AML-193 (cell line): ENCODE data around the gene SYT7.
"Not testable (repeated sequence)": the region's sequence is repeated elsewhere in the genome, so short reads cannot be mapped to it uniquely, and the experiment has no call there.

Experiments
- DNase-seq, 2 experiments: peaks; one replicate each; lab custom pipeline; 2025; lab: John Stamatoyannopoulos, UW

SYT7 gene, protein sequence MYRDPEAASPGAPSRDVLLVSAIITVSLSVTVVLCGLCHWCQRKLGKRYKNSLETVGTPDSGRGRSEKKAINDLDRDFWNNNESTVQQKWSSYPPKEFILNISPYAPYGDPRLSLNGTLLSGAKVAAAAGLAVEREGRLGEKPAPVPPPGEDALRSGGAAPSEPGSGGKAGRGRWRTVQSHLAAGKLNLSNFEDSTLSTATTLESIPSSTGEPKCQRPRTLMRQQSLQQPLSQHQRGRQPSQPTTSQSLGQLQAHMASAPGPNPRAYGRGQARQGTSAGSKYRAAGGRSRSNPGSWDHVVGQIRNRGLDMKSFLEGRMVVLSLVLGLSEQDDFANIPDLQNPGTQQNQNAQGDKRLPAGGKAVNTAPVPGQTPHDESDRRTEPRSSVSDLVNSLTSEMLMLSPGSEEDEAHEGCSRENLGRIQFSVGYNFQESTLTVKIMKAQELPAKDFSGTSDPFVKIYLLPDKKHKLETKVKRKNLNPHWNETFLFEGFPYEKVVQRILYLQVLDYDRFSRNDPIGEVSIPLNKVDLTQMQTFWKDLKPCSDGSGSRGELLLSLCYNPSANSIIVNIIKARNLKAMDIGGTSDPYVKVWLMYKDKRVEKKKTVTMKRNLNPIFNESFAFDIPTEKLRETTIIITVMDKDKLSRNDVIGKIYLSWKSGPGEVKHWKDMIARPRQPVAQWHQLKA

DNA sequence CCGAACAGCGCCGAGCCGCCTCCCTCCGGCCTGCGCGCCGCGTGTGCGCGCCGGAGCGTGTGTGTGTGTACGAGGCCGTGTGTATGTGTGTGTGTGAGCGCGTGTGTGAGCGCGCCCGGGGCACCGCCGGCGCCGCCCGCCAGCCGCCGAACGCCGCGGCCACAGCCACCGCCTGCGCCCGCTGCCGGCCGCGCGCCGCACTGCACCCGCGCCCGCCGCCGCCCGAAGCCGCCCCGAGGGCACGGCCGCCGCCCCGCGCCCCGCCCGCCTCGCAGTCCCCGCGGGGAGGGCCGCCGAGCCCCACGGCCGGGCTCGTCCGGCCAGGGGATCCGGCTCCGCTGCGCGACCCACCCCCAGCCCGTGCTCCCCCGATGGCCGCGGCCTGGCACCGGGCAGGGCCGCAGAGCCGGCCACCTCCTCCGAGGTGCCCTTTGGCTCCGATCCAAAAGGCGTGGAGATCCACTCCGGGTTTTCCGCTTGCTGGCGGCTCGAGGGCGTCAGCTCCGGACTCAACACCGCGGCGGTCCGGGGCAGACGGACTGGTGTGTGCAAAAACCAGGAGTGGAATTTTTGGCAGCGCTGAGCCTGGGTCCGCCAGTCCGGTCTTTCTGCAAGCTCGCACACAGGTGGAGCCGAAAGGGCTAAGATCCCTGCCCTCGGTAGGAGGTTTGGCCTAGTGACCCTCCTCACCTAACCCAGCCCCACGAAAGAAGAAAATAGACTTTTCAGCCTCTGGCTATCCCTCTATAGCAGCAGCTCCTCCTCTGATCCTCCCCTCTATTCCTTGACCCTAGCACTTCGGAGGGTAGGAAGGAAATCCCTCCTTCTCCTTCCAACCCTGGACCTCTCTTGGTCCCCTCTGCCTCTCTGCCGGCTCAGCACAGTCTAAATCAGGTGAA is at the start of gene SYT7:
SYT7 (minus strand) TSS at position 47 of the 899 bp plus-strand sequence. CDS start 256 bp downstream, outside the sequence.
- peak; percentile 77 to 82 for DNase-seq

DNA sequence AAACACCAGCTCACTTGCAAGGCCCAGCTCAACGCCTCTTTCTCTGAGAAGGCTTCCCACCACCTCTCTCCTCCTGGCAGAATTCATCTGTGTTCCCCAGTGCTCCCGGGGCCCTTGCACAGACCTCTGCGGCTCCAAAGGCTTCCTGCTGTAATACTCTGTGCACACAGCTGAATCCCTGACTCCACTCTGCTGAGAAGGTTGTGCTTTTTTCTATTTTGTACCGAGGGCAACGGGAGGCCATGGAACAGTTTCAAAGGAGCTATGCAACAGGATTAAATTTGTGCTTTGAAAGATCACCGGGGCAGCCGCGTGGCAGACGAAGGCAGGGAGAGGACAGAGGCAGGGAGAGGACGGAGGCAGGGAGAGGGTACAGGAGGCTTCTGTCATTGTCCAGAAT is 49.2 kb upstream of the SYT7 start:
- no peak for DNase-seq

DNA sequence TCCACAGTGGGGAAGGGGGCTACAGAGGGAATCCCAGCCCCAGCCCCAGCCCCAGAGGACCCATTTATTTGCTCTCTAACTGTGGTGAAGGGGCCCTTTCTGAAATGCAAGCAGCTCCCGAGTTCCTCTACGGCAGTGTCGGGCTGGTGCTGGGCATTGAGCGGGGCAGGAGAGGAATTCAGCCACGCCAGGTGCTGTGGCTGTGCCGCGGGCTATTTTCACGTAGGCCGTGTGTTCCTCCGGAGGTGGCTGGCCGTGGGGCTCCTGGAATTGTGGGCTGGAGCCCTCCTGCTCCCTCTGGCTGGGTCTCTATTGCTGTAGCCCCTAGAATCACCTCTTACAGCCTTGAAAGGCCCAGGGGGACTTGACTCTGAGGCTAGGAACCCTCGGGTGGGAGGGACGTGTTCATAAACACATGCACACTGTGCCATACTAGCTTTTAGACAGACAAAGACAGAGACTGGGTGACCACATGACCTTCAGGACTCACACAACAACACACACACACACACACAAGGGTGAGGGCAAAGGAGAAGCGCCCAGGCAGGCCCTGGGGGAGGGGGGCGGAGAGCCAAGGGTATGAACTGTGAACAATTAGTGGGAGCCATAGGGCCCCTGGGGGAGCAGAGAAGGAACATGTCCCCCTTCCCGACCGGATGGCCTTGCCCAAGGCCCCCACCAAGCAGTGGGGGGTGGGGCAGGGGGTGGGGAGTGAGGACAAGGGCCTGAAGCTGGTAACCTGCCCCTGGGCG is 48.4 kb upstream of the SYT7 start:
- DNase-seq, result no peak

DNA sequence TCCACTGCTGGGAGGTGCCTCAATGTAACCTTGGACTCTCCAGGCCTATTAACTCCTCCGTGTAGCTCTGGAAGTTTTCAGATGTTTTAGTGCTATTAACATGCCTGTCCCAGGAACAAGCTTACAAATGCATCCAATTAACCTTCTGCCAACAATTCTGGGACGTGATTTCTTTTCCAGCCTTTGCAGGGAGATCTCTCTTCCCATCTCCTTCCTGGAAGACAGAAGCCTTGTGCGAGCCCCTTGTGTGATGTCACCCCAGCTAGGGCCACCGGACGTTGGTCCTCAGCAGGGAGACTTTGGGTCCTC is 47.7 kb upstream of the SYT7 start:
- DNase-seq, result no peak

DNA sequence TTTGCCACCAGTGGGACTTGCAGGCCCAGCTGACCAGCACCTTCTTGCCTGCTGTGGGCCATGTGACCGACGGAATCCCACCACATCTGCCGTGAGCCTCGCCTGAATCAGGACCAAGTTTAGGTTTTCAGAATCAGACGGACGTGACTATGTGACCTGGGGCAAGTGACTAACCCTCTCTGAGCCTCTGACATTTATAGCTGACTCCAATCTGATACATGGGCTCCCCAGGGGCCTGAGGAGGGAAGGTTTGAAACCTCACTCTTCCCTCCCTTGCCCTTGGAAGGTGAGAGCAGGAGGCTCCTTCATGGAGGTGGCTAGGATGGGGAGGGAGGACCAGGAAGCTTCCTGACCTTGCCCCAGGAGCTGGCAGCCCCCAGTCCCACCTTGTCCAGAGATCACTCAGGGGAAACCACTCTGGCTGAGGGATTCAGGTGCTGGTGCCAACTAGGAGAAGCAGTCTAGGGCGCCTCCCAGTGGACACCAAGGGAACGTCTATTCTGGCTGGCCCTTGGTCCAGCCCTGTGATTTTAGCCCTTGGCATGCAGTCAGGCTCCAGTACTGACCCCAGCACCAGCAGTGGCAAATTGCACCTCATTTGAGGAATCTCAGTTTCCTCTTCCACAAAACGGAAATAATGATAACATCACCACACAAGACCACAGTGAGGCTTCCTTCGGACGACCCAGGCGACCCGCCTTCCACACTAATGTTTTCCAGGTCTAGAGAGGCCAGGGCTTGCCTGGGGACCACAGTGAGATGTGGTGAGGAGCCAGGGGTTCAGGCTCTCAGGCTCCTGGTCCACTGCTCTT is 47.2 kb upstream of the SYT7 start:
- peak; percentile 23 for DNase-seq

DNA sequence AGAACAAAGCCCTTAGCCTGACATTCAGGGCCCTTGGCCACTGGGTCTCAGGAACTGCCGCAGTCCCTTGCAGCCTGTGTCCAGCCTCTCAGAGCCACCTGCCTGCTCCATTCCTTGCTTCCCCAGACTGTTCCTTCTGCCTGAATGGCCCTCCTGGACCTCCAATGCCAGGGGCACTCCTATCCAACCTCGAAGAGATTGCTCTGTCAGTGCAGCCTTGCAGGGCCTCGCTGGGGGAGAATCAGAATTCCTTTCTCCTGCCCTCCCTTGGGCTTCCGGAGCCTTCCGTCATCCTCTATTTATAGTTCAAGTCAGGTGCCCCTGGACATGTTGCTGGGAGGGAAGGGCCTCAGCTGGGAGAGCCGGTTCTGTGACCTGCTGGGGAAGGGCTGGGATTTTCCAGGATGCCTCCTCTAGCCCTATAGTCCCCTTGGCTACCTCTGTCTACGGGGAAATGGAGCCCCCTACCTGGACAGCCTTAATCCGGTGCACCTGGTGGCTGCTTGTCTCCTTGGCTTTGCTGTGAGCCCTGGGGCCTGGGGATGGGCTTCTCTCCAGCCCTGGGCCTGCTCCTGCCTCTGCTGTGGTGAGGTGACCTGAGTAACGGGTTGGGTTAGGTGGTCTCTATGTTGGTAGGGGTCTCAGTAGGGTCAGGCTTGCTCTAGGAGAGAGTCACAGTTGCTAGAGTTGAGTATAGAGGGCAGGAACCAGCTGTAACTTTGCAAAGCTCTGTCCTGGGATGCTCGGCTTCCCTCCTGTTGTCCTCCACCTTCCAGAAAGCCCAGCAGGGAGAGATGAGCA is 45.9 kb upstream of the SYT7 start:
- DNase-seq, result no peak

DNA sequence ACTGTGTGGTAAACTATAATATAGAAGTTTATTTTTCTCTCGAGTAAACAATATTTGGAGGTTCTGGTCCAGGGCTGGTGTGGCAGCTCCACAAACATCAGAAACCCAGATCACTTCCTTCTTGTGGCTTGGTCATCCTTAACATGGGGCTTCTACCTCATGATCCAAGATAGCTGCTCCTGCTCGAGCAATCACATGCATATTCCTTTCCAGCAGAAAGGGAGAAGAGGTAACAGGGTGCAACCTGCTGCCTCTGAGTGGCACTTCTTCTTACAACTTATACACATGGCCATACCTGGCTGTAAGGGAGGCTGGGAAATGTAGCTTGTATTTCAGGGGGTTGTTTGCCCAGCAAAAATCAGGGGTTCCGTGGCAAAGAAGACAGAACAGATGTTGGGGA is 44.6 kb upstream of the SYT7 start:
- no peak for DNase-seq

DNA sequence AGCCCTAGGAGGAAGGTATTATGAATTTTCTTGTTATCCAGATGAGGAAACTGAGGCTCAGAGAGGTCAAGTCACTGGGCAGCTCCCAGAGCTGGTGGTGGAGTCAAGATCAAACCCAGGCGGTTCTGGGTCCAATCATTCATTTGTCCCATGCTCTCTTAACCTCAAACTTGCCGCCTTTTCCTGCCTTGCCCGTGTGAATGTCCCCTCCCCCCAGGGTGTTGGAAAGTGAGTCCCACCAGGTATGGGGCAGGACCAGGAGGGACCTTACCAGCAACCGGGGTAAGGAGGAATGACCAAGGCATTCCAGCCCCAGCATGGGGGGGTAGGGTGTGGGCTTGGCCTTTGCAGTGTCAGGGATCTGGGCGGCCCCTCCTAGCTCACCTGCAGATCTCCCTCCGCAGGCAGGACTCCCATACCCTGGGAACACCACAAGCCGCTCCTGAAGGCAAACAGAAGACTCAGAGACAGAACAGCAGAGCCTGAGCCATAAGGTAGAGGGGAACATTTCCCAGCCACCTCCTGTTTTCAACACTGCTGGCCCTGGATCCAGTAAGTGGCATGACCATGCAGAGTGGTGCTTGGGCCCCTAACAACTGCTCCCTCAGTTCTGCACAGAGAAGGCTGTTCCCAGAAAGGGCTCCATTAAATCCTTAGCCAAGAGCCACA is 41.2 kb upstream of the SYT7 start:
- DNase-seq, result no peak

DNA sequence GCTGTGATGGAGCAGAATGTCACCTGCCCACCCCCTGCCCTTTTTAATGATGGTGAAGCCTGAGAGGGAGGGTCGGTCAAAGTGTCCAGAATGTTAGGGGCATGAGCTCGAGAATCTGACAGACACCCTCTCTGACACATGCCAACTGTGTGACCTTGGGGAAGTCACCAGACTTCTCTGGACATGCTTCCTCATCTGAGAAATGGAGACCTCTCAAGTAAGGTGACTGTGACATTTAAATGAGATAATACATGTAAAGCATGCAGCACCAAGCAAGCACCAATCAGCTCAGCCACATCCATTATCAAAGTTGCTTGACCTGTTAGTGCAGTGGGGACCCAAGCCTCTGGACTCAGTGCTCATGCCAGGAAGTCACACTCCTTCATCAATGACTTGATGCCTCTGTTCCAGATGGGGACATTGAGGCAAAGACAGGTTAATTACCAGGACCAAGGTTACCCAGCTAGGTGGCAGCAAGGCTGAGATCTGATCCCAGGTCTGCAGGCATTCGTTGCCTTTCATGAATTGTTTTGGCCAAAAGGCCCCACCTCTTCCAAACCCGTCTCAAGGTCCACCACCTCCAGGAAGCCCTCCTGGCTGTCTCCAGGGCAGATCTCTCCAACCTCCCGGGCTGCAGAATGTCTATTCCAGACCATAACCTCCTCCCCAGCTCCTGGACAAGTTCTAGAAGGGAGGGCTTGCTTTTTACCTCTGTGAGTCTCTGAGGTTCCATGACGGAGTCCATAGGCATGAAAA is 38.8 kb upstream of the SYT7 start:
- no peak for DNase-seq

DNA sequence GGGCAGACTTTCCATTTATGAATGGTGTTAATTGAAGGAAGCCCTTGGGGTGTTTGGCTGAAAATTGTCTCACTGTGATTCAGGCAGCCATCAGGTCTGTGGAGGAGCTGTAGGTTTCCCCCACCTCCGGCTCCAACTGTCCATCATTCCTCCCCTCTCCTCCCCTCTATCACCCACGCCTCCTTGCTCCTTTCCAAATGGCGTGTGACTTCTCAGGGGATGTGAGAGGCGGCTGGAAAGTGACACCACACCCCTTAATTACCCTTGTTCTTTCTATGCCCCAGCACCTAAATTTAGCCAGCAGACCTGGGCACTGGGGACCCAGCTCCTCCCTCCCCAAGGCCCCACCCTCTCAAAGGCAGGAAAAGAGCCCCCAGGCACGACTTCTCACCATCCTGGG is 38.1 kb upstream of the SYT7 start:
- DNase-seq, result no peak

DNA sequence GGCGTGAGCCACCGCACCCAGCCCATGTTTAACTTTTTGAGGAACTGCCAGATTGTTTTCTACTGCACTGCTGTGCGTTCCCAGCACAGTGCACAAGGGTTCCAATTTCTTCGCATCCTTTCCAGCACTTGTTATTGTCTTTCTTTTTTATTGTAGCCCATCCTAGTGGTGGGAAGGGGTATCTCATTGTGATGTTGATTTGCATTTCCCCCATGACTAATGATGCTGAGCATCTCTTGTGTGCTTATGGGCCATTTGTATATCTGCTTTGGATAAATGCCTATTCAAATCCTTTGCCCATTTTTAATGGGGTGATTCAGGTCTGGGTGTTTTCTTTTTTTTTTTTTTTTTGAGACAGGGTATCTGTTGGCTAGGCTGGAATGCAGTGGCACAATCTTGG is 36.6 kb upstream of the SYT7 start:
- DNase-seq, result no peak

DNA sequence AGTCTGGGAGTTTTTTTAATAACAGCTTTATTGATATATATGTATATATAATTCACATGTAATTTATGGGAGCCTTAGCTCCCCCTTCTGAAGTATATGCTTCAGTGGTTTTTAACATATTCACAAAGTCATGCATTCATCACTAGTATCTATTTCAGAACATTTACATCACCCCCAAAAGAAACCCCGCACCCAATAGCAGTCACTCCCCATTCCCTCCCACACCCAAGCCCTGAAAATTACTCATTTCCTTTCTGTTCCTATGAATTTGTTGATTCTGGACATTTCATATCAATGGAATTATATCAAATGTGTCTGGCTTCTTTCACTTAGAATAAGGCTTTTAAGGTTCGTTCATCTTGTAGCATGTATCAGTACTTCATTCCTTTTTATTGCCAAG is 35.6 kb upstream of the SYT7 start:
- no peak for DNase-seq

DNA sequence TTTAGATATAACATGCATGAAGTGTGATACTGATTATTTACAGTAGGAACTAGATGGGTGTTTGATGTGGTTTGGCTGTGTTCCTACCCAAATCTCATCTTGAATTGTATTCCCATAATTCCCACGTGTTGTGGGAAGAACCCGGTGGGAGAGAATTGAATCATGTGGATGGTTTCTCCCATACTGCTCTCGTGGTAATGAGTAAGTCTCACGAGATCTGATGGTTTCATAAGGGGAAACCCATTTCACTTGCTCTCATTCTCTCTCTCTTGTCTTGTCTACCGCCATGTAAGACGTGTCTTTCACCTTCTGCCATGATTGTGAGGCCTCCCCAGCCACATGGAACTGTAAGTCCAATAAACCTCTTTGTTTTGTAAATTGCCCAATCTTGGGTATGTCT is 33.9 kb upstream of the SYT7 start:
- not testable (repeated sequence) for DNase-seq

DNA sequence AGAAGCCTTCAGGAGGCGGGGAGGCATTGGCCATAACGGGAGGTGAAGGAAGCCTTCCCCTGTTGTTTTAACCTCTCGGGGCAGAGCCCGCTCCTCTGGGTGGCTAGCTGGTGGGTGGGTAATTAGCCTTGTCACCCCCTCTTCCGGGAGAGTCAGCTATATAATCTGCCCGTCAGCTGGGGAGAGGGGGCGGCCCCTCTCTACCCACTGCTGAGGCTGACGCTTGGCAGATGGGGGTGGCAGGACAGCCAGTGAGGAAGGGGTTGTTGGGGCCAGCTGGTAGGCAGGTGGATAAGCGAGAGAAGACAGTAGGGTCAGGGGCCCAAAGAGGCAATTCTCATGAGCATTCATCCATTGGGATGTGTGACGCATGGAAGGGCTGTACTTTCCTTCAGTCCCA is 33.0 kb upstream of the SYT7 start:
- DNase-seq, result no peak

DNA sequence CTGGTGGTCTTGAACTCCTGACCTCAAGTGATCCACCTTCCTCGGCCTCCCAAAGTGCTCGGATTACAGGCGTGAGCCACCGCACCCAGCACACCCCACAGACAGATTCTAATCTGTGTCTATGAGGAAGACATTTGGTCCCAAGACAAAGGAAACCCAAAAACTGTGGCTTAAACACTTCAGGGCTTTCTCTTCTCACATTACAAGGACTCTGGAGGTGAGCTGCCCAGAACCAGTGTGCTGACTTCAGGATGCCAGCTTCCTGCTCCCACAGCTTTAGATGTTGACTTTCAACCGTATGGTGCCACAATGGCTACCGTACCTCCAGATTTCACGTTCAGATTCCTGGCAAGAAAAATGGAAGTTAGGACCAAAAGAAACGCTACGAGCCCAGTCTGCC is 32.2 kb upstream of the SYT7 start:
- no peak for DNase-seq

DNA sequence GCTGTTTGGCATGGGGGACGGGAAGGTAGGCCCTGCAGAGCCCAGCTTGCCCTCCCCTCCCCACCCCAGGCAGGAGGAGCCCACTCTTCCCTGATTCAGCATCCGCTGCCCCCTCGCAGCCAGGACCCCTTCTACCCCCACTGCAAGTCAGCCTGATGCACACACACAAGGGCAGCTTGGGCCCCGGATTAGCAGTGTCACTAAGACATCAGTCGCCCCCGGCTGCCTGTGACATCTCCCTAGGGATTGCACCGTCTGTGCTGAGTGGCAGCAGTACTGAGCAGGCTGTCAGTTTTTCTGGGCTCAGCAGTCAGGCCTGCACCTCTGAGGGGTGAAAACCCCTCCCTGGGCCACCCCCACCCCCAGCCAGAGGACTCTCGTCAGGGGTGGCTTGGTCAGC is 30.4 kb upstream of the SYT7 start:
- no peak for DNase-seq

DNA sequence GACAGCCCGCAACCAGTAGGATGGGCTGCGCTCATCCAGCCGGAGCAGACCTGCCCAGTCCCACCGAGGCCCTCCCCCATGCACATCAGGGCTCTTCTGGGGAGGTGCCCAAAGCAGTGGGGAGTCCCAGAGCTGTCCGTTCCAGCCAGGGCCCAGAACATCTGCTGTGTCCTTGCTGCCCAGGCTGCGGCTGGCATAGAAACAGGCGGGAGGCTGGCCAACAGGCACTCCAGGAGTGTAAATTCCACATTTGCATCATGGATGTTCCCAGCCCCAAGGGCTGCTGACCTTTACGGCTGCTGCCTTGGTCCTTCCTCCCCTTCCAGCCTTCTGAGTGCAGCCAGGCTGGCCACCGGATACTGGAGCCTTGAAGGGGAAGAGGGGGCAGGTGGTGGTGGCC is 30.0 kb upstream of the SYT7 start:
- DNase-seq, result no peak

DNA sequence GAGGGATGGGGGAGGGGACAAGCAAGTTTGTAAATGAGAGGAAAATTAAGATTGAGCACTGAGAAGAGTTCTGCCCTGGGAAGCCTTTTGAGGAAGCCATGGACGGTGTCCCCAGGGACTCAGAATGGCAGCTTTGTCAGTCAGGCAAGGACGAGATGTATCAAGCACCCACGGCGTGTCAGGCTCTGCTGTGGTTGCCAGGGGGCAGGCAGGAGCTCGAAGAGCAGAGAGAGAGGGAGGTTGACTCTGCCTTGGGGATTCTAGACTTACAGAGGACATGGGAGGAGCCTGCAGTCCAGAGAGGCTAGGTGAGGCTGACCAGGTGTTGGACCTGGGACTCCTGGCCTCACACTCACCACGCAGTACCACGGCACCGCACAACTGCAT is 29.1 kb upstream of the SYT7 start:
- DNase-seq, result no peak
